HL-60 (cell line): ENCODE measurements around the gene ATP8A1.

Experiments used
- DNase-seq, 2 experiments: peaks; one replicate each; pipeline ENCODE4 v3.0.0-alpha.2; 2010 to 2020; ENCODE audit warnings: low read depth in 1 of 2, low spot score in 1 of 2
- H3K27ac ChIP-seq: fragments of 250-450 bp; sonication (Bioruptor Pico); replicated peaks from 2 replicates; pipeline ENCODE4 v1.5.1; 2020; ENCODE audit warnings: mild to moderate bottlenecking, moderate library complexity
- H3K27me3 ChIP-seq: fragments of 250-450 bp; sonication (Bioruptor Pico); 2 replicates; pipeline ENCODE4 v1.5.1; 2021; ENCODE audit warnings: mild to moderate bottlenecking, moderate library complexity; ENCODE audit not compliant: insufficient read depth, poor library complexity, severe bottlenecking
- H3K4me3 ChIP-seq: replicated peaks from 2 replicates; pipeline ENCODE4 v1.5.1; 2011; ENCODE audit warnings: mild to moderate bottlenecking, control low read depth, low read length; ENCODE audit not compliant: insufficient read depth
- GABPA ChIP-seq: IDR thresholded peaks from 2 replicates; pipeline ENCODE4 v1.6.1; 2012; ENCODE audit warnings: low read depth
- POLR2AphosphoS5 ChIP-seq: IDR thresholded peaks from 2 replicates; pipeline ENCODE4 v1.6.1; 2012; ENCODE audit warnings: low read depth
- SPI1 ChIP-seq: IDR thresholded peaks from 2 replicates; pipeline ENCODE4 v1.6.1; 2012; ENCODE audit warnings: low read depth, mild to moderate bottlenecking, borderline replicate concordance
- TF ChIP-seq, protein P1 (sequence below): IDR thresholded peaks from 2 replicates; pipeline ENCODE4 v1.6.1; 2012; ENCODE audit warnings: low read depth; ENCODE audit not compliant: insufficient replicate concordance
- TF ChIP-seq, protein P2 (sequence below): IDR thresholded peaks from one replicate; pipeline ENCODE4 v1.5.1; 2011; ENCODE audit warnings: low read length, control low read depth, inconsistent platforms; ENCODE audit not compliant: insufficient read depth

ATP8A1 gene

DNA sequence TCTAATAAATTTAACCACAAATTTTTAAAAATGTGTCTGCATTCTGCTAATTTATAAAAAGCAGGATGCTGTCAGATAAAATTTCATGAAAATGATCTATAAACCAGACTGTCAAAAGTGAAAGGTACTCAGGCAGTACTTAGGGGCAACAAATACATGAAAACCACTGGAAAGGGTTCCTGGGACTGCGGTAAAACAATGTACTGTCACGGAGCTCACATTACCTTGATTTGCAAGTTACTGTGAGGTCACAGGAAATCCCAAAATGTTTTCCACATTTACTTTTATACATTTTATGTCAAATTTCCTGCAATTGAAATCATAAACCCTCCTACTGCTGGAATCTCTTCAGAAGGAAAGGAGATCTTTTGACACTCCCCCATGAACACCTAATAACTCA is 214.3 kb downstream of the ATP8A1 start:
- Histone ChIP-seq H3K27ac (no peak overlapping the region), H3K27me3 (no peaks in the 10 kb centered on the region), H3K4me3 (no peak overlapping the region)
- TF ChIP-seq POLR2AphosphoS5 (no peak), GABPA (no peak), SPI1 (no peak)
- TF ChIP-seq, protein P1, sequence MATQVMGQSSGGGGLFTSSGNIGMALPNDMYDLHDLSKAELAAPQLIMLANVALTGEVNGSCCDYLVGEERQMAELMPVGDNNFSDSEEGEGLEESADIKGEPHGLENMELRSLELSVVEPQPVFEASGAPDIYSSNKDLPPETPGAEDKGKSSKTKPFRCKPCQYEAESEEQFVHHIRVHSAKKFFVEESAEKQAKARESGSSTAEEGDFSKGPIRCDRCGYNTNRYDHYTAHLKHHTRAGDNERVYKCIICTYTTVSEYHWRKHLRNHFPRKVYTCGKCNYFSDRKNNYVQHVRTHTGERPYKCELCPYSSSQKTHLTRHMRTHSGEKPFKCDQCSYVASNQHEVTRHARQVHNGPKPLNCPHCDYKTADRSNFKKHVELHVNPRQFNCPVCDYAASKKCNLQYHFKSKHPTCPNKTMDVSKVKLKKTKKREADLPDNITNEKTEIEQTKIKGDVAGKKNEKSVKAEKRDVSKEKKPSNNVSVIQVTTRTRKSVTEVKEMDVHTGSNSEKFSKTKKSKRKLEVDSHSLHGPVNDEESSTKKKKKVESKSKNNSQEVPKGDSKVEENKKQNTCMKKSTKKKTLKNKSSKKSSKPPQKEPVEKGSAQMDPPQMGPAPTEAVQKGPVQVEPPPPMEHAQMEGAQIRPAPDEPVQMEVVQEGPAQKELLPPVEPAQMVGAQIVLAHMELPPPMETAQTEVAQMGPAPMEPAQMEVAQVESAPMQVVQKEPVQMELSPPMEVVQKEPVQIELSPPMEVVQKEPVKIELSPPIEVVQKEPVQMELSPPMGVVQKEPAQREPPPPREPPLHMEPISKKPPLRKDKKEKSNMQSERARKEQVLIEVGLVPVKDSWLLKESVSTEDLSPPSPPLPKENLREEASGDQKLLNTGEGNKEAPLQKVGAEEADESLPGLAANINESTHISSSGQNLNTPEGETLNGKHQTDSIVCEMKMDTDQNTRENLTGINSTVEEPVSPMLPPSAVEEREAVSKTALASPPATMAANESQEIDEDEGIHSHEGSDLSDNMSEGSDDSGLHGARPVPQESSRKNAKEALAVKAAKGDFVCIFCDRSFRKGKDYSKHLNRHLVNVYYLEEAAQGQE = no peak
- TF ChIP-seq, protein P2, sequence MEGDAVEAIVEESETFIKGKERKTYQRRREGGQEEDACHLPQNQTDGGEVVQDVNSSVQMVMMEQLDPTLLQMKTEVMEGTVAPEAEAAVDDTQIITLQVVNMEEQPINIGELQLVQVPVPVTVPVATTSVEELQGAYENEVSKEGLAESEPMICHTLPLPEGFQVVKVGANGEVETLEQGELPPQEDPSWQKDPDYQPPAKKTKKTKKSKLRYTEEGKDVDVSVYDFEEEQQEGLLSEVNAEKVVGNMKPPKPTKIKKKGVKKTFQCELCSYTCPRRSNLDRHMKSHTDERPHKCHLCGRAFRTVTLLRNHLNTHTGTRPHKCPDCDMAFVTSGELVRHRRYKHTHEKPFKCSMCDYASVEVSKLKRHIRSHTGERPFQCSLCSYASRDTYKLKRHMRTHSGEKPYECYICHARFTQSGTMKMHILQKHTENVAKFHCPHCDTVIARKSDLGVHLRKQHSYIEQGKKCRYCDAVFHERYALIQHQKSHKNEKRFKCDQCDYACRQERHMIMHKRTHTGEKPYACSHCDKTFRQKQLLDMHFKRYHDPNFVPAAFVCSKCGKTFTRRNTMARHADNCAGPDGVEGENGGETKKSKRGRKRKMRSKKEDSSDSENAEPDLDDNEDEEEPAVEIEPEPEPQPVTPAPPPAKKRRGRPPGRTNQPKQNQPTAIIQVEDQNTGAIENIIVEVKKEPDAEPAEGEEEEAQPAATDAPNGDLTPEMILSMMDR = no peak
- DNase-seq = no peak

DNA sequence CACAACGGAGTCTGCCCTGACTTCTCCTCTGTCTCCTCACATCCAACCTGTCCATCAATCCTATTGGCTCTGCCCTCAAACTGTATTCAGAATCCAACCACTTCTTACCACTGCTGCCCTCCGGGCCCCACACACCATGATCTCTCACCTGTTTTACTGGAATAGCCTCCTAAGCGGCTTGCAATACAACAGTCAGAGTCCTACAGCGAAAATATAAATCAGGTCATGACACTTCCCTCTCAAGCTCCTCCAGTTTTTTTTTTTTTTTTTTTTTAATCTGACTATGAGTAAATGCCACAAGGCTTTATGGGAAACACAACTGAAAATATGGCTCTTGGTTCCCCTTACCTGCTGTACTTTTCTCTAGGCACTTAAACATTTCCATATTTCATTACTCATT is 216.8 kb downstream of the ATP8A1 start:
- no peak overlapping the region for H3K27ac ChIP-seq
- H3K4me3 ChIP-seq = no peak overlapping the region
- no peak for DNase-seq
- no peaks in the 10 kb centered on the region for H3K27me3 ChIP-seq
- TF ChIP-seq, protein P1 = no peak
- TF ChIP-seq GABPA (no peak), SPI1 (no peak), POLR2AphosphoS5 (no peak)

DNA sequence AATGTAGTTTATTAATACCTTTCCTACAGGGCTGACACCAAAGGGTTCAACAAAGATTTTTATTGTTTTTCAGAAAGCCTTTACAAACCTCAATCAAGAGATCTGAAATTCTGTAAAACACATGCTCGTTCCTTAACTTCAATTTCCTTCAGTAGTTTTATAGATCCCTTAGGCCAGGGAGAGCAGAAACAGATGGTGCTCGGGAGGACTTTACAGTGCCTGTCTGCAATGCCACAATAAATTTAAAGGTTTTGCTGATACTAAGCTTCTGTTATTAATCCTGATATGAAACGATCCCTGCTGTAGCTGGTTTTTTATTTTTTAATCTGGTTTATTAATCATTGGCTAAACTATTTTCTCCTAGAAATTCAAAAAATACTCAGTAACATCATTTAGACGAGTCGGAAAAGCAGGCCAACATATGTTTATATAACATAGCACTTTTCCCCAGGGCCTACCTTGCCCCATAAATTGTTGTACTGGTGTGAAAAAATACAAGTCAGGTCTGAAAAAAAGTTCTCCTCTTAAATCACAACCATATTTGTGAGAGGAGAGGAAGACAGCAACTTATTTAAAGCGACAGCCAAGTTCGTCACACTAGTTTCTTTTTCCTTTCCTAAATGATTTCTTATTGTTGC is 219.9 kb downstream of the ATP8A1 start:
- DNase-seq = no peak
- Histone ChIP-seq H3K4me3 (no peak overlapping the region), H3K27ac (no peak overlapping the region), H3K27me3 (no peaks in the 10 kb centered on the region)
- TF ChIP-seq, protein P1 = no peak
- TF ChIP-seq POLR2AphosphoS5 = no peak
- TF ChIP-seq SPI1 = no peak
- TF ChIP-seq, protein P2 = no peak
- TF ChIP-seq GABPA = no peak
